Gastroesophageal sphincter (tissue), 4 donors: ENCODE data around the gene CYTH2. TPM values are rescaled to one million over a fixed set of nuclear protein-coding genes. Genes with fewer than 3 reads are reported as not detected.

Source experiments
- ATAC-seq: fragments of 150-250 bp; one replicate; pipeline ENCODE4 v1.9.1; 2016; ENCODE audit warnings: mild to moderate bottlenecking, moderate library complexity
- H3K27ac ChIP-seq, 4 donors: fragments of 200-600 bp; sonication (generic) in 3 of 4; 1 replicate in 3 of 4; 2 replicates in 1 of 4; pipeline ENCODE4 v1.5.1; 2016 to 2019
- H3K27me3 ChIP-seq: fragments of 200-600 bp; sonication (generic); one replicate; pipeline ENCODE4 v1.5.1; 2019
- H3K36me3 ChIP-seq, 2 donors: fragments of 200-600 bp; sonication (generic); one replicate each; pipeline ENCODE4 v1.5.1; 2019; ENCODE audit warnings: control low read depth in 1 of 2
- H3K4me1 ChIP-seq, 3 donors: fragments of 200-600 bp; sonication (generic); 1 replicate in 2 of 3; 2 replicates in 1 of 3; pipeline ENCODE4 v1.5.1; 2016 to 2019; ENCODE audit warnings: control low read depth in 2 of 3
- H3K4me3 ChIP-seq, 2 donors: fragments of 200-600 bp; sonication (generic); one replicate each; pipeline ENCODE4 v1.5.1; 2019; ENCODE audit warnings: mild to moderate bottlenecking in 1 of 2, moderate library complexity in 1 of 2
- H3K9me3 ChIP-seq, 3 donors: fragments of 200-600 bp; sonication (generic); one replicate each; pipeline ENCODE4 v1.5.1; 2017 to 2019; ENCODE audit warnings: control low read depth in 2 of 3
- CTCF ChIP-seq, 4 experiments: fragments of 200-600 bp in 2 of 4; fragments of 450-650 bp in 2 of 4; sonication (generic) in 1 of 4; IDR thresholded peaks; one replicate each; pipeline ENCODE4 v1.5.1; 2017 to 2019; ENCODE audit warnings: antibody characterized with exemption in 4 of 4, mild to moderate bottlenecking in 2 of 4, moderate library complexity in 2 of 4
- EP300 ChIP-seq: sonication (generic); formaldehyde crosslinking; IDR thresholded peaks from one replicate; pipeline ENCODE4 v1.6.1; 2017; ENCODE audit warnings: antibody characterized with exemption, mild to moderate bottlenecking
- POLR2A ChIP-seq, 2 donors: fragments of 450-650 bp; IDR thresholded peaks; one replicate each; pipeline ENCODE4 v1.6.1; 2017; ENCODE audit warnings: antibody characterized with exemption in 2 of 2, mild to moderate bottlenecking in 2 of 2, moderate library complexity in 1 of 2
- POLR2AphosphoS5 ChIP-seq: sonication (generic); formaldehyde crosslinking; IDR thresholded peaks from one replicate; pipeline ENCODE4 v1.6.1; 2017; ENCODE audit warnings: antibody characterized with exemption
- WGBS, 2 donors: methylation state at CpG; one replicate each; pipeline ENCODE4 v1.1.5; 2018; ENCODE audit warnings: low coverage in 1 of 2; 5-methylcytosine and 5-hydroxymethylcytosine counted together
- total RNA-seq, 4 donors: library from RNA; depleted of rRNA; stranded (reverse); fragments of >200 nt; gene quantifications; one replicate each; pipeline ENCODE4 v1.1.0, GENCODE V29; 2016

The CYTH2 gene
- total RNA-seq, 4 donors from 2014 or later = 28.6 to 56.7 (median 47.0) TPM

- 78% methylated on average over 3 of the region's 22 CpGs; no CpG with 5 or more reads in 1 of the 2 donors for WGBS, 2 donors
These were observed 8.6 kb downstream of the CYTH2 start for GRCh38 chr19:48477698-48478338.

GRCh38 chr19:48478339-48479256 is 9.4 kb downstream of the CYTH2 start:
- WGBS, 2 donors = 79 to 80% methylated on average over 3 to 6 of the region's 29 CpGs
- H3K4me1 ChIP-seq = peaks cover 0 to 29% (median 3%) of the 10 kb centered on the region in 3 donors
- TF ChIP-seq CTCF (IDR thresholded peaks at IDR 0.05) (no peak), EP300 (no peak), POLR2AphosphoS5 (no peak), POLR2A (IDR thresholded peaks at IDR 0.05) (no peak)
- no peaks in the 10 kb centered on the region for H3K9me3 ChIP-seq
- H3K27me3 ChIP-seq = no peaks in the 10 kb centered on the region
- H3K27ac ChIP-seq = peak overlapping the region in 3 of 4 donors; percentile 5 to 95 (median 17)
- no peak overlapping the region for H3K4me3 ChIP-seq
- peaks cover 0 to 59% of the 10 kb centered on the region in 2 donors for H3K36me3 ChIP-seq
- ATAC-seq = no peak

More at GRCh38 chr19:48477698-48478338, 8.6 kb downstream of the CYTH2 start:
- H3K4me3 ChIP-seq = no peak overlapping the region
- H3K27me3 ChIP-seq = no peaks in the 10 kb centered on the region
- TF ChIP-seq POLR2A (IDR thresholded peaks at IDR 0.05) = no peak
- TF ChIP-seq CTCF (IDR thresholded peaks at IDR 0.05) = no peak
- no peak for TF ChIP-seq EP300
- TF ChIP-seq POLR2AphosphoS5 = no peak
- no peaks in the 10 kb centered on the region for H3K9me3 ChIP-seq
- peaks cover 0 to 67% of the 10 kb centered on the region in 2 donors for H3K36me3 ChIP-seq
- H3K4me1 ChIP-seq = peaks cover 0 to 29% (median 3%) of the 10 kb centered on the region in 3 donors
- H3K27ac ChIP-seq = peak overlapping the region in 2 of 4 donors; percentile 5 to 36
- ATAC-seq = no peak

- no CpG with 5 or more reads among the region's 7 CpGs for WGBS, 2 donors
- no peak for TF ChIP-seq EP300
- TF ChIP-seq POLR2AphosphoS5 = no peak
- no peak for TF ChIP-seq CTCF (IDR thresholded peaks at IDR 0.05)
- no peak for TF ChIP-seq POLR2A (IDR thresholded peaks at IDR 0.05)
- ATAC-seq = peak; percentile 21
- H3K27me3 ChIP-seq = no peaks in the 10 kb centered on the region
- H3K27ac ChIP-seq = peak overlapping the region; percentile 45 to 95 (median 90)
- no peaks in the 10 kb centered on the region for H3K9me3 ChIP-seq
- H3K4me3 ChIP-seq = peak overlapping the region in 1 of 2 donors; percentile 67
- peaks cover 0 to 48% of the 10 kb centered on the region in 2 donors for H3K36me3 ChIP-seq
- H3K4me1 ChIP-seq = peaks cover 0 to 29% (median 3%) of the 10 kb centered on the region in 3 donors
These were observed 10.5 kb downstream of the CYTH2 start for GRCh38 chr19:48479686-48480085.

- peak; percentile 80 for ATAC-seq
- H3K9me3 ChIP-seq = no peaks in the 10 kb centered on the region
- WGBS, 2 donors = 6% methylated on average over 7 of the region's 32 CpGs; no CpG with 5 or more reads in 1 of the 2 donors
- TF ChIP-seq EP300 = no peak
- peak; percentile 64 for TF ChIP-seq POLR2AphosphoS5
- H3K27ac ChIP-seq = peak overlapping the region; percentile 45 to 95 (median 90)
- H3K4me1 ChIP-seq = peaks cover 0 to 29% (median 3%) of the 10 kb centered on the region in 3 donors
- peaks cover 0 to 43% of the 10 kb centered on the region in 2 donors for H3K36me3 ChIP-seq
- no peaks in the 10 kb centered on the region for H3K27me3 ChIP-seq
- H3K4me3 ChIP-seq = peak overlapping the region; percentile 39 to 67
These were observed 11.0 kb downstream of the CYTH2 start for GRCh38 chr19:48480183-48480557.
